SU-DHL-6 (cell line): ENCODE measurements around the gene BMP7.

Source experiments
- EZH2phosphoT487 ChIP-seq: fragments of 200-600 bp; sonication (generic), shearing (Covaris generic); conservative IDR thresholded peaks from 2 replicates; pipeline ENCODE4 v1.6.1; 2018; ENCODE audit warnings: mild to moderate bottlenecking, antibody characterized with exemption, low read length, moderate library complexity, mixed read lengths
- TF ChIP-seq, protein P1 (sequence below): fragments of 200-600 bp; sonication (generic); IDR thresholded peaks from one replicate; pipeline ENCODE4 v1.5.1; 2017; ENCODE audit warnings: antibody characterized with exemption, mild to moderate bottlenecking, low read length, moderate library complexity; ENCODE audit not compliant: insufficient read depth, poor library complexity, severe bottlenecking

DNA sequence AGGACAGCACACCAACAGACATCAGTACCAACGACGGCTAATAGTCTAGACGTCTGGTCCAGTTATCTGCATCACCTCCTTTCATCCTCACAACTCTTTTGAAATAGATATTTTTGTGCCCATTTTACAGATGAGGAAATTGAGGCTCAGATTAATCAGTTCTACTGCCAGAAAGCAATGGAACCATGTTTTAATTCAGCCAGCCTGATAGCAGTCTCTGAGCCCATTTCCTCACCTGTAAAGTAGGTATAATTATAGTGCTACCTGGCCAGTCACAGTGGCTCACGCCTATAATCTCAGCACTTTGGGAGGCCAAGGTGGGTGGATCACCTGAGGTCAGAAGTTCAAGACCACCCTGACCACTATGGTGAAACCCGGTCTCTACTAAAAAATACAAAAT is 9.8 kb upstream of the BMP7 start:
- TF ChIP-seq, protein P1, sequence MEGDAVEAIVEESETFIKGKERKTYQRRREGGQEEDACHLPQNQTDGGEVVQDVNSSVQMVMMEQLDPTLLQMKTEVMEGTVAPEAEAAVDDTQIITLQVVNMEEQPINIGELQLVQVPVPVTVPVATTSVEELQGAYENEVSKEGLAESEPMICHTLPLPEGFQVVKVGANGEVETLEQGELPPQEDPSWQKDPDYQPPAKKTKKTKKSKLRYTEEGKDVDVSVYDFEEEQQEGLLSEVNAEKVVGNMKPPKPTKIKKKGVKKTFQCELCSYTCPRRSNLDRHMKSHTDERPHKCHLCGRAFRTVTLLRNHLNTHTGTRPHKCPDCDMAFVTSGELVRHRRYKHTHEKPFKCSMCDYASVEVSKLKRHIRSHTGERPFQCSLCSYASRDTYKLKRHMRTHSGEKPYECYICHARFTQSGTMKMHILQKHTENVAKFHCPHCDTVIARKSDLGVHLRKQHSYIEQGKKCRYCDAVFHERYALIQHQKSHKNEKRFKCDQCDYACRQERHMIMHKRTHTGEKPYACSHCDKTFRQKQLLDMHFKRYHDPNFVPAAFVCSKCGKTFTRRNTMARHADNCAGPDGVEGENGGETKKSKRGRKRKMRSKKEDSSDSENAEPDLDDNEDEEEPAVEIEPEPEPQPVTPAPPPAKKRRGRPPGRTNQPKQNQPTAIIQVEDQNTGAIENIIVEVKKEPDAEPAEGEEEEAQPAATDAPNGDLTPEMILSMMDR, result no peak
- no peak for TF ChIP-seq EZH2phosphoT487
